ENCODE measurements around the gene TYW3. TPM values are rescaled to one million over a fixed set of nuclear protein-coding genes. Genes with fewer than 3 reads are reported as not detected.

TYW3 gene
- total and polyA plus RNA-seq, 4 donors = 6.2 to 13.1 (median 8.3) TPM

GRCh38 chr1:74689621-74690363, 43.2 kb upstream of the TYW3 start:
- no peak for TF ChIP-seq MAX (IDR thresholded peaks at IDR 0.05)
- TF ChIP-seq, protein P1, sequence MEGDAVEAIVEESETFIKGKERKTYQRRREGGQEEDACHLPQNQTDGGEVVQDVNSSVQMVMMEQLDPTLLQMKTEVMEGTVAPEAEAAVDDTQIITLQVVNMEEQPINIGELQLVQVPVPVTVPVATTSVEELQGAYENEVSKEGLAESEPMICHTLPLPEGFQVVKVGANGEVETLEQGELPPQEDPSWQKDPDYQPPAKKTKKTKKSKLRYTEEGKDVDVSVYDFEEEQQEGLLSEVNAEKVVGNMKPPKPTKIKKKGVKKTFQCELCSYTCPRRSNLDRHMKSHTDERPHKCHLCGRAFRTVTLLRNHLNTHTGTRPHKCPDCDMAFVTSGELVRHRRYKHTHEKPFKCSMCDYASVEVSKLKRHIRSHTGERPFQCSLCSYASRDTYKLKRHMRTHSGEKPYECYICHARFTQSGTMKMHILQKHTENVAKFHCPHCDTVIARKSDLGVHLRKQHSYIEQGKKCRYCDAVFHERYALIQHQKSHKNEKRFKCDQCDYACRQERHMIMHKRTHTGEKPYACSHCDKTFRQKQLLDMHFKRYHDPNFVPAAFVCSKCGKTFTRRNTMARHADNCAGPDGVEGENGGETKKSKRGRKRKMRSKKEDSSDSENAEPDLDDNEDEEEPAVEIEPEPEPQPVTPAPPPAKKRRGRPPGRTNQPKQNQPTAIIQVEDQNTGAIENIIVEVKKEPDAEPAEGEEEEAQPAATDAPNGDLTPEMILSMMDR (IDR thresholded peaks at IDR 0.05; ENCODE audit: low read depth, low read length, missing input control) = peak; percentile 91
- TF ChIP-seq, protein P2, sequence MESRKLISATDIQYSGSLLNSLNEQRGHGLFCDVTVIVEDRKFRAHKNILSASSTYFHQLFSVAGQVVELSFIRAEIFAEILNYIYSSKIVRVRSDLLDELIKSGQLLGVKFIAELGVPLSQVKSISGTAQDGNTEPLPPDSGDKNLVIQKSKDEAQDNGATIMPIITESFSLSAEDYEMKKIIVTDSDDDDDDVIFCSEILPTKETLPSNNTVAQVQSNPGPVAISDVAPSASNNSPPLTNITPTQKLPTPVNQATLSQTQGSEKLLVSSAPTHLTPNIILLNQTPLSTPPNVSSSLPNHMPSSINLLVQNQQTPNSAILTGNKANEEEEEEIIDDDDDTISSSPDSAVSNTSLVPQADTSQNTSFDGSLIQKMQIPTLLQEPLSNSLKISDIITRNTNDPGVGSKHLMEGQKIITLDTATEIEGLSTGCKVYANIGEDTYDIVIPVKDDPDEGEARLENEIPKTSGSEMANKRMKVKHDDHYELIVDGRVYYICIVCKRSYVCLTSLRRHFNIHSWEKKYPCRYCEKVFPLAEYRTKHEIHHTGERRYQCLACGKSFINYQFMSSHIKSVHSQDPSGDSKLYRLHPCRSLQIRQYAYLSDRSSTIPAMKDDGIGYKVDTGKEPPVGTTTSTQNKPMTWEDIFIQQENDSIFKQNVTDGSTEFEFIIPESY (IDR thresholded peaks at IDR 0.05) = no peak
- TF ChIP-seq HNF4A (conservative IDR thresholded peaks at IDR 0.05) = no peak
- no peak for TF ChIP-seq SP1 (IDR thresholded peaks at IDR 0.05)
- no peak for TF ChIP-seq JUND (IDR thresholded peaks at IDR 0.05)
- TF ChIP-seq, protein P3, sequence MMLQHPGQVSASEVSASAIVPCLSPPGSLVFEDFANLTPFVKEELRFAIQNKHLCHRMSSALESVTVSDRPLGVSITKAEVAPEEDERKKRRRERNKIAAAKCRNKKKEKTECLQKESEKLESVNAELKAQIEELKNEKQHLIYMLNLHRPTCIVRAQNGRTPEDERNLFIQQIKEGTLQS (IDR thresholded peaks at IDR 0.05) = no peak
- no peak for TF ChIP-seq YY1 (IDR thresholded peaks at IDR 0.05)
- TF ChIP-seq TAF1 (conservative IDR thresholded peaks at IDR 0.05) = no peak
- TF ChIP-seq FOXA1 (IDR thresholded peaks at IDR 0.05) = peak; percentile 98
- no peak for TF ChIP-seq NR2F2 (IDR thresholded peaks at IDR 0.05)
- peak; percentile 97 to 98 for TF ChIP-seq RAD21 (IDR thresholded peaks at IDR 0.05)
- peak; percentile 41 for TF ChIP-seq REST (IDR thresholded peaks at IDR 0.05)
- no peak for TF ChIP-seq GABPA (IDR thresholded peaks at IDR 0.05 in 1 of 2, conservative IDR thresholded peaks at IDR 0.05 in 1 of 2)
- TF ChIP-seq EGR1 (IDR thresholded peaks at IDR 0.05; ENCODE audit: low read depth in 2 of 2) = no peak
- peak; percentile 99 for TF ChIP-seq FOXA2 (IDR thresholded peaks at IDR 0.05)
- no peak for TF ChIP-seq HNF4G (IDR thresholded peaks at IDR 0.05)
- TF ChIP-seq RXRA (IDR thresholded peaks at IDR 0.05) = no peak
- DNase-seq (ENCODE audit: low spot score) = peak; percentile 40
- H3K27ac ChIP-seq (ENCODE audit: low read depth in 1 of 2, low read length in 2 of 2) = no peak overlapping the region
- no peaks in the 10 kb centered on the region for H3K9me3 ChIP-seq (ENCODE audit: control insufficient read depth in 4 of 4, low read length in 3 of 4)
- no peaks in the 10 kb centered on the region for H3K36me3 ChIP-seq (ENCODE audit: control insufficient read depth in 4 of 4, insufficient read depth in 3 of 4, low read depth in 1 of 4, low read length in 3 of 4)
- H3K4me1 ChIP-seq (ENCODE audit: control insufficient read depth in 4 of 4, insufficient read depth in 4 of 4, low read length in 3 of 4) = peaks cover 0 to 8% (median 0%) of the 10 kb centered on the region in 4 donors
- H3K27me3 ChIP-seq (ENCODE audit: control insufficient read depth in 4 of 4, insufficient read depth in 4 of 4, low read length in 3 of 4) = no peaks in the 10 kb centered on the region
- H3K4me3 ChIP-seq (ENCODE audit: low read depth in 1 of 3, low read length in 3 of 3) = no peak overlapping the region
- WGBS = 24% methylated on average over 5 of the region's 5 CpGs
- no peak overlapping the region for H3K9ac ChIP-seq (ENCODE audit: low read depth in 1 of 2, low read length in 2 of 2)

Measured in liver (tissue), 9 donors.